Activated CD8-positive, alpha-beta memory T cell treated with anti-CD3 and anti-CD28 coated beads for 4 hours (primary cell): Measurements from ENCODE around the gene C17orf107.

Experiments used
- DNase-seq, 2 donors: peaks; one replicate each; pipeline ENCODE4 v3.0.0-alpha.2; 2020; ENCODE audit warnings: low read depth in 2 of 2

Gene C17orf107

GRCh38 chr17:4934173-4934979 lies 35.0 kb downstream of the C17orf107 start:
- DNase-seq: no peak

- no peak for DNase-seq
These were observed 36.3 kb downstream of the C17orf107 start for GRCh38 chr17:4935650-4936049.

GRCh38 chr17:4936436-4936835 lies 37.1 kb downstream of the C17orf107 start:
- DNase-seq: no peak

GRCh38 chr17:4937553-4937952 lies 38.2 kb downstream of the C17orf107 start:
- DNase-seq: no peak

- DNase-seq: no peak
These were observed 38.7 kb downstream of the C17orf107 start for GRCh38 chr17:4938069-4938491.

GRCh38 chr17:4938688-4939545 lies 39.6 kb downstream of the C17orf107 start:
- no peak for DNase-seq

- no peak for DNase-seq
These were observed 40.1 kb downstream of the C17orf107 start for GRCh38 chr17:4939546-4939795.

GRCh38 chr17:4939796-4940554 lies 40.6 kb downstream of the C17orf107 start, which contains the start of the genes RNF167 and SLC25A11:
Gene RNF167 (plus strand): TSS chr17:4940268. CDS start chr17:4940910, 642 bp downstream.
Gene SLC25A11 (minus strand): TSS chr17:4940046. CDS start chr17:4939910, 136 bp downstream.
- DNase-seq: peak; percentile 88 to 95

GRCh38 chr17:4940555-4941318 lies 41.4 kb downstream of the C17orf107 start:
- DNase-seq: no peak

GRCh38 chr17:4941319-4941610 lies 41.9 kb downstream of the C17orf107 start:
- no peak for DNase-seq

GRCh38 chr17:4942760-4943508 lies 43.6 kb downstream of the C17orf107 start:
- no peak for DNase-seq

- no peak for DNase-seq
These were observed 44.8 kb downstream of the C17orf107 start for GRCh38 chr17:4944163-4944553.

- no peak for DNase-seq
These were observed 45.3 kb downstream of the C17orf107 start for GRCh38 chr17:4944554-4945175.

- peak; percentile 73 to 74 for DNase-seq
These were observed 46.0 kb downstream of the C17orf107 start for GRCh38 chr17:4945176-4945943.

GRCh38 chr17:4945944-4946280 lies 46.6 kb downstream of the C17orf107 start:
- no peak for DNase-seq

GRCh38 chr17:4946312-4946976 lies 47.1 kb downstream of the C17orf107 start:
- DNase-seq: no peak

GRCh38 chr17:4947010-4947410 lies 47.7 kb downstream of the C17orf107 start:
- no peak for DNase-seq

GRCh38 chr17:4947411-4948165 lies 48.3 kb downstream of the C17orf107 start:
- DNase-seq: no peak
